Measurements from ENCODE around the gene ADGRF1.

DNA sequence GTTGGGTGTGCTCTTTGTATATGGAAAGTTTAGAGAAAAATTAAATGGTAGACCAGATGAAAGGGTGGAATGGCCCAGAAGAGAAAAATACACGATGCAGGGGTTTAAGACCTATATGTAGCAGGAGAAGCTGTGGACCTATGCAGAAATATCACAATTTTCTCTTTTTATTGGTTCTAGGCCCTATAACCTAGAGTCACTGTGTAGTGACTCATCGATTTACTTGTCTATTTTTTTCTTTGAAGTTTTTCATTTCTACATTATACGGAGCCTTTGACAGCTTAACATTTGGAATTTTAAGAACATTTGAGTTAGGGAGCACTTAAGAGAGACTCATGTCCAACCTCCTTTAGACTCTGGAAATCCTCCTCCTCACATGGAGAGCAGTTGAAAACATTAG is 28.3 kb upstream of the ADGRF1 start:
- no peak for TF ChIP-seq GATA2 (IDR thresholded peaks at IDR 0.05; ENCODE audit: low read depth, low read length)
- no peak for TF ChIP-seq GATA3 (IDR thresholded peaks at IDR 0.05; ENCODE audit: low read depth, low read length)
